Stimulated activated CD4-positive, alpha-beta T cell treated with anti-CD3 and anti-CD28 coated beads, TNF-alpha, amount 100 ng/mL, for 24 hours (primary cell): ENCODE results near the gene TNFAIP8L1.
A peak's percentile ranks its signal among the peaks of the same experiment; 100 is the strongest.
"Not testable (repeated sequence)": the region's sequence is repeated elsewhere in the genome, so short reads cannot be mapped to it uniquely, and the experiment has no call there.

ENCODE experiments used
- DNase-seq, 3 experiments: peaks; one replicate each; pipeline ENCODE4 v3.0.0-alpha.2; 2020; ENCODE audit warnings: low read depth in 3 of 3

Gene TNFAIP8L1

GRCh38 chr19:4676955-4677731 is 37.8 kb downstream of the TNFAIP8L1 start:
- no peak for DNase-seq

- peak in 1 of 3 experiments; percentile 16 for DNase-seq
Observed at GRCh38 chr19:4678881-4679790, 39.8 kb downstream of the TNFAIP8L1 start.

GRCh38 chr19:4680021-4680420 is 40.7 kb downstream of the TNFAIP8L1 start:
- DNase-seq = not testable (repeated sequence)

- DNase-seq = no peak
Observed at GRCh38 chr19:4682417-4683200, 43.3 kb downstream of the TNFAIP8L1 start.

GRCh38 chr19:4684312-4685095 is 45.2 kb downstream of the TNFAIP8L1 start:
- no peak for DNase-seq

GRCh38 chr19:4686700-4687099 is 47.4 kb downstream of the TNFAIP8L1 start:
- DNase-seq = no peak

GRCh38 chr19:4687396-4687795 is 48.1 kb downstream of the TNFAIP8L1 start:
- DNase-seq = no peak

GRCh38 chr19:4688587-4688986 is 49.3 kb downstream of the TNFAIP8L1 start:
- DNase-seq = no peak

GRCh38 chr19:4689403-4689802 is 50.1 kb downstream of the TNFAIP8L1 start:
- no peak for DNase-seq

- no peak for DNase-seq
Observed at GRCh38 chr19:4690361-4690760, 51.0 kb downstream of the TNFAIP8L1 start.

- DNase-seq = no peak
Observed at GRCh38 chr19:4691373-4691772, 52.1 kb downstream of the TNFAIP8L1 start.

GRCh38 chr19:4692251-4693077 is 53.1 kb downstream of the TNFAIP8L1 start:
- no peak for DNase-seq

- no peak for DNase-seq
Observed at GRCh38 chr19:4693078-4693350, 53.7 kb downstream of the TNFAIP8L1 start.

GRCh38 chr19:4693471-4694121 is 54.3 kb downstream of the TNFAIP8L1 start:
- no peak for DNase-seq

GRCh38 chr19:4694211-4694987 is 55.1 kb downstream of the TNFAIP8L1 start:
- DNase-seq = no peak

GRCh38 chr19:4695224-4695731 is 56.0 kb downstream of the TNFAIP8L1 start:
- DNase-seq = no peak

GRCh38 chr19:4697304-4697703 is 58.0 kb downstream of the TNFAIP8L1 start:
- DNase-seq = no peak

GRCh38 chr19:4699826-4700692 is 60.7 kb downstream of the TNFAIP8L1 start:
- DNase-seq = no peak
